ENCODE measurements around the gene POU2F3.
A peak's percentile ranks its signal among the peaks of the same experiment; 100 is the strongest.

DNA sequence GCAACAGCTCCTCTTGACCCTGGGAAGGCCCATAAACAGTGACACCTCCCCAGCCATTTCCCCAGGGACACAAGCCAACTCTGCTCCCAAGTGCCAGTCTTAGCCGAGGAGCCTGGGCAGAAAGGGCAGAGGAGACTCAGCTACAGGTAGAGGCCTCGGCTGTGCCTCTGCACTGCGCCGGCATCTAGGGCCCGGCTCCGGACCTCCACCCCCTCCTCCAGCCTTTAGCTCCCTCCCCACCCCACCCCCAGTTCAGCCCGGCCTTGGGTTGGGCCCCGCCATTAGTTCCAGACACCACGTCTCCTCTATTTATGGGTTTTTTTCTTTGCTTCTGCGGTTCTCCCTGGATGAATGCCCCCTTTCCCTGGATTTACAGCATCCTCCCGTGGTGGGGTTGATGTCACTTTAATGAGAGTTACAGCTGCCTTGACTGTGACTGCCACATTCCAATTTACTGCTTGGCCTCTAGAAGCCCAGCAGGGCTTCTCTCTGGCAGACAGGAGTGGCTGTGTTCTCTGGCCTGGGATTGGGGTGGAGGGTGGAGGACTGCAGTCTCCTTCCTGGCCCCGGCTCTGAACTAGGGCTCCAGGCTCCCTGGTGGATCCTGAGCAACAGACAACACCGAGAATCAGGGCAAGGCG lies 42.6 kb upstream of the POU2F3 start:
- TF ChIP-seq EZH2 (IDR thresholded peaks at IDR 0.05; ENCODE audit: low read depth, low read length, severe bottlenecking) = no peak
- TF ChIP-seq, protein P1, sequence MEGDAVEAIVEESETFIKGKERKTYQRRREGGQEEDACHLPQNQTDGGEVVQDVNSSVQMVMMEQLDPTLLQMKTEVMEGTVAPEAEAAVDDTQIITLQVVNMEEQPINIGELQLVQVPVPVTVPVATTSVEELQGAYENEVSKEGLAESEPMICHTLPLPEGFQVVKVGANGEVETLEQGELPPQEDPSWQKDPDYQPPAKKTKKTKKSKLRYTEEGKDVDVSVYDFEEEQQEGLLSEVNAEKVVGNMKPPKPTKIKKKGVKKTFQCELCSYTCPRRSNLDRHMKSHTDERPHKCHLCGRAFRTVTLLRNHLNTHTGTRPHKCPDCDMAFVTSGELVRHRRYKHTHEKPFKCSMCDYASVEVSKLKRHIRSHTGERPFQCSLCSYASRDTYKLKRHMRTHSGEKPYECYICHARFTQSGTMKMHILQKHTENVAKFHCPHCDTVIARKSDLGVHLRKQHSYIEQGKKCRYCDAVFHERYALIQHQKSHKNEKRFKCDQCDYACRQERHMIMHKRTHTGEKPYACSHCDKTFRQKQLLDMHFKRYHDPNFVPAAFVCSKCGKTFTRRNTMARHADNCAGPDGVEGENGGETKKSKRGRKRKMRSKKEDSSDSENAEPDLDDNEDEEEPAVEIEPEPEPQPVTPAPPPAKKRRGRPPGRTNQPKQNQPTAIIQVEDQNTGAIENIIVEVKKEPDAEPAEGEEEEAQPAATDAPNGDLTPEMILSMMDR (IDR thresholded peaks at IDR 0.05; ENCODE audit: control extremely low read depth in 1 of 3, insufficient read depth in 1 of 3, low read depth in 1 of 3, low read length in 3 of 3) = 0 out of 4 replicates have a peak, but pooled peaks of 1 of the 3 experiments have one; percentile 0
- TF ChIP-seq JUN (IDR thresholded peaks at IDR 0.05; ENCODE audit: low read depth, low read length) = no peak
- no peak for TF ChIP-seq GTF2F1 (IDR thresholded peaks at IDR 0.05; ENCODE audit: borderline replicate concordance, low read depth, low read length)
- TF ChIP-seq, protein P2, sequence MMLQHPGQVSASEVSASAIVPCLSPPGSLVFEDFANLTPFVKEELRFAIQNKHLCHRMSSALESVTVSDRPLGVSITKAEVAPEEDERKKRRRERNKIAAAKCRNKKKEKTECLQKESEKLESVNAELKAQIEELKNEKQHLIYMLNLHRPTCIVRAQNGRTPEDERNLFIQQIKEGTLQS (IDR thresholded peaks at IDR 0.05; ENCODE audit: insufficient read depth, low read depth, low read length) = no peak
- TF ChIP-seq EP300 (IDR thresholded peaks at IDR 0.05; ENCODE audit: borderline replicate concordance in 1 of 2, low read depth in 2 of 2, low read length in 2 of 2) = no peak
- TF ChIP-seq SP1 (IDR thresholded peaks at IDR 0.05; ENCODE audit: low read depth, low read length) = no peak
